Astrocyte (in vitro differentiated cells and primary cell): Measurements from ENCODE around the gene C17orf100. TPM values are rescaled to one million over a fixed set of nuclear protein-coding genes. Genes with fewer than 3 reads are reported as not detected.
"Not testable (repeated sequence)": the region's sequence is repeated elsewhere in the genome, so short reads cannot be mapped to it uniquely, and the experiment has no call there.

Experiments
- DNase-seq: peaks from one replicate; pipeline ENCODE4 v3.0.0-alpha.2; 2010; ENCODE audit warnings: low read depth
- FAIRE-seq: peaks from 2 replicates; lab custom pipeline; 2011; peaks lifted over from hg19 to GRCh38; lab: Jason Lieb, UNC
- H2AFZ ChIP-seq: 2 replicates; pipeline ENCODE4 v1.6.0; 2012; ENCODE audit warnings: low read depth, low read length, inconsistent platforms
- H3K27ac ChIP-seq: 2 replicates; pipeline ENCODE4 v1.5.1; 2011; ENCODE audit warnings: low read depth, low read length, inconsistent platforms
- H3K27me3 ChIP-seq: 2 replicates; pipeline ENCODE4 v1.6.0; 2011; ENCODE audit warnings: low read length, inconsistent platforms; ENCODE audit not compliant: insufficient read depth
- H3K36me3 ChIP-seq: 2 replicates; pipeline ENCODE4 v1.5.1; 2011; ENCODE audit warnings: low read length, inconsistent platforms; ENCODE audit not compliant: insufficient read depth
- H3K4me1 ChIP-seq: 2 replicates; pipeline ENCODE4 v1.5.1; 2011; ENCODE audit warnings: low read length, inconsistent platforms; ENCODE audit not compliant: insufficient read depth
- H3K4me2 ChIP-seq: 2 replicates; pipeline ENCODE4 v1.6.0; 2012; ENCODE audit warnings: low read length, inconsistent platforms
- H3K4me3 ChIP-seq: 2 replicates; pipeline ENCODE4 v1.5.1; 2011; ENCODE audit warnings: low read depth, mild to moderate bottlenecking, low read length, inconsistent platforms; ENCODE audit not compliant: insufficient read depth
- H3K79me2 ChIP-seq: 2 replicates; pipeline ENCODE4 v1.6.0; 2012; ENCODE audit warnings: mild to moderate bottlenecking, low read length, inconsistent platforms; ENCODE audit not compliant: insufficient read depth
- H3K9ac ChIP-seq: 2 replicates; pipeline ENCODE4 v1.6.0; 2012; ENCODE audit warnings: mild to moderate bottlenecking, low read length, inconsistent platforms
- H3K9me3 ChIP-seq: 2 replicates; pipeline ENCODE4 v1.5.1; 2012; ENCODE audit warnings: low read depth, mild to moderate bottlenecking, low read length, inconsistent platforms; ENCODE audit not compliant: insufficient read depth
- H4K20me1 ChIP-seq: 2 replicates; pipeline ENCODE4 v1.6.0; 2012; ENCODE audit warnings: low read length, inconsistent platforms; ENCODE audit not compliant: insufficient read depth
- H3K27ac Mint-ChIP-seq: one replicate; pipeline ENCODE4 v1.8.0; 2021; ENCODE audit warnings: mild to moderate bottlenecking, mixed read lengths; ENCODE audit not compliant: unreplicated experiment
- H3K27me3 Mint-ChIP-seq: one replicate; pipeline ENCODE4 v1.8.0; 2021; ENCODE audit warnings: low read depth, mixed read lengths; ENCODE audit not compliant: unreplicated experiment
- H3K36me3 Mint-ChIP-seq: one replicate; pipeline ENCODE4 v1.8.0; 2021; ENCODE audit warnings: low read depth, mixed read lengths; ENCODE audit not compliant: unreplicated experiment
- H3K4me1 Mint-ChIP-seq: one replicate; pipeline ENCODE4 v1.8.0; 2021; ENCODE audit warnings: low read depth, mixed read lengths; ENCODE audit not compliant: unreplicated experiment
- H3K4me3 Mint-ChIP-seq: one replicate; pipeline ENCODE4 v1.8.0; 2021; ENCODE audit warnings: mild to moderate bottlenecking, moderate library complexity, mixed read lengths; ENCODE audit not compliant: unreplicated experiment
- H3K9me3 Mint-ChIP-seq: one replicate; pipeline ENCODE4 v1.8.0; 2021; ENCODE audit warnings: mild to moderate bottlenecking, mixed read lengths; ENCODE audit not compliant: unreplicated experiment
- EZH2 ChIP-seq: IDR thresholded peaks from 2 replicates; pipeline ENCODE4 v1.6.1; 2012; ENCODE audit warnings: mild to moderate bottlenecking, low read length, inconsistent platforms; ENCODE audit not compliant: insufficient read depth
- total RNA-seq: library from RNA; stranded (reverse); gene quantifications from 2 replicates; pipeline ENCODE4 v1.2.1, GENCODE V29; 2021
- TF ChIP-seq, protein P1 (sequence below): IDR thresholded peaks from 2 replicates; pipeline ENCODE4 v1.5.1; 2011; ENCODE audit warnings: low read depth, mild to moderate bottlenecking, inconsistent platforms, low read length, moderate library complexity; ENCODE audit not compliant: insufficient read depth

C17orf100 gene
- total RNA-seq, 1 donor from 2014 or later: 3.1 TPM

DNA sequence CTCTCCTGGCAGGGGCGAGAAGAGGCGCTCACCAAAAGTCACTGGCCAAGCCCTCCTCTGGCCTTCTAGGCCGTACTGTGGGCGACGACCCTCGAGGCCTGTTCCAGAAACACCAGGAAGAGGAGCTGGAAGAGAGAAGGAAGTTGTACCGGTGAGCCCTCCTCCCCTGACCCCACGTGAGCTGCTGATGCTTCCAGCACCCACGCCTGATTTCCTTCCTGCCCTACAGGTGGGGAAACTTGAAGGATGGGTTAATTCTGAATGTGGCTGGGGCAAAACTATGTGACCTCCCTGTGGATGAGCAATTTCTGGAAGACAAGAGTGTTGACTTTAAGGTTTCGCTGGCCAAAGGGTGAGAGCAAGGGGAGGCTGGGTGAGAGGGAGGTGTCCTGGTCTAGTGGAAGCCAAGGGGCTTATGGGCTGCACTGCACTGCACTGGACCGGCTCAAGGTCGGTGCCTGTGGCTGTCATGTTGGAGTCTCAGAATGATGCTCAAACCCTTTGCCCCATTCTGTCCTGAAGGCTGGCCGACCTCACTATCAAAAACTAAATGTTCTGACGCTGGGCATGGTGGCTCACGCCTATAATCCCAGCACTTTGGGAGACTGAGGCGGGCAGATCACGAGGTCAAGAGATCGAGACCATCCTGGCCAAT is 6.2 kb downstream of the C17orf100 start:
- H3K36me3 ChIP-seq: no peaks in the 10 kb centered on the region
- no peaks in the 10 kb centered on the region for H3K9me3 ChIP-seq
- TF ChIP-seq, protein P1, sequence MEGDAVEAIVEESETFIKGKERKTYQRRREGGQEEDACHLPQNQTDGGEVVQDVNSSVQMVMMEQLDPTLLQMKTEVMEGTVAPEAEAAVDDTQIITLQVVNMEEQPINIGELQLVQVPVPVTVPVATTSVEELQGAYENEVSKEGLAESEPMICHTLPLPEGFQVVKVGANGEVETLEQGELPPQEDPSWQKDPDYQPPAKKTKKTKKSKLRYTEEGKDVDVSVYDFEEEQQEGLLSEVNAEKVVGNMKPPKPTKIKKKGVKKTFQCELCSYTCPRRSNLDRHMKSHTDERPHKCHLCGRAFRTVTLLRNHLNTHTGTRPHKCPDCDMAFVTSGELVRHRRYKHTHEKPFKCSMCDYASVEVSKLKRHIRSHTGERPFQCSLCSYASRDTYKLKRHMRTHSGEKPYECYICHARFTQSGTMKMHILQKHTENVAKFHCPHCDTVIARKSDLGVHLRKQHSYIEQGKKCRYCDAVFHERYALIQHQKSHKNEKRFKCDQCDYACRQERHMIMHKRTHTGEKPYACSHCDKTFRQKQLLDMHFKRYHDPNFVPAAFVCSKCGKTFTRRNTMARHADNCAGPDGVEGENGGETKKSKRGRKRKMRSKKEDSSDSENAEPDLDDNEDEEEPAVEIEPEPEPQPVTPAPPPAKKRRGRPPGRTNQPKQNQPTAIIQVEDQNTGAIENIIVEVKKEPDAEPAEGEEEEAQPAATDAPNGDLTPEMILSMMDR: no peak
- TF ChIP-seq EZH2: no peak
- Mint-ChIP-seq H3K36me3 (peaks cover 5% of the 10 kb centered on the region), H3K4me3 (peak overlapping the region; percentile 77), H3K27ac (peak overlapping the region; percentile 12), H3K4me1 (peaks cover 14% of the 10 kb centered on the region), H3K27me3 (peaks cover 61% of the 10 kb centered on the region), H3K9me3 (peaks cover 3% of the 10 kb centered on the region)
- H3K27ac ChIP-seq: no peak overlapping the region
- no peak overlapping the region for H3K4me2 ChIP-seq
- H3K79me2 ChIP-seq: no peaks in the 10 kb centered on the region
- H3K4me1 ChIP-seq: peaks cover 13% of the 10 kb centered on the region
- DNase-seq: no peak
- H2AFZ ChIP-seq: no peak overlapping the region
- no peak overlapping the region for H3K4me3 ChIP-seq
- H3K27me3 ChIP-seq: peaks cover 49% of the 10 kb centered on the region
- H4K20me1 ChIP-seq: no peaks in the 10 kb centered on the region
- no peak for FAIRE-seq
- no peak overlapping the region for H3K9ac ChIP-seq

DNA sequence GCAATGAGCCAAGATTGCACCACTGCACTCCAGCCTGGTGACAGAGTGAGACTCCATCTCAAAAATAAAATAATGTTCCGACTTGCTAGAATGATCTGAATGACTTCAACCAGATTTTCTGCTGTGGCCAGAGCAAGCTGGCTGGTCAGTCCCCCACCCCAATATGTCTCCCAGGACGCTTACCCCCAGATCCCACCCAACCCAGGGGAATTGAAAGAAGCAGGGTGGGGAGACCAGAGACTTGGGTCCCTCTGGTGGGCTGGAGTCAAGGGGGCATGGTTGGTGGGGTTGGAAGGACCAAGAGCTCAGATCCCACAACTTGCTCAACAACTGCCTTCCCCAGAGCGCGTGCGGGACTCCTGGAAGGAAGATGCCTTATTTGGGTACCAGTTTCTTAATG is 6.8 kb downstream of the C17orf100 start:
- not testable (repeated sequence) for FAIRE-seq, H3K36me3 Mint-ChIP-seq, H2AFZ ChIP-seq, H3K4me3 ChIP-seq, H4K20me1 ChIP-seq, H3K9me3 Mint-ChIP-seq, H3K4me2 ChIP-seq, H3K27ac ChIP-seq, H3K36me3 ChIP-seq, H3K9me3 ChIP-seq, DNase-seq, H3K79me2 ChIP-seq, H3K9ac ChIP-seq
- peaks cover 44% of the 10 kb centered on the region for H3K27me3 ChIP-seq
- H3K4me1 ChIP-seq: peaks cover 13% of the 10 kb centered on the region
- peaks cover 11% of the 10 kb centered on the region for H3K4me1 Mint-ChIP-seq
- H3K27me3 Mint-ChIP-seq: peaks cover 59% of the 10 kb centered on the region
- peak overlapping the region; percentile 27 for H3K27ac Mint-ChIP-seq
- H3K4me3 Mint-ChIP-seq: peak overlapping the region; percentile 28

DNA sequence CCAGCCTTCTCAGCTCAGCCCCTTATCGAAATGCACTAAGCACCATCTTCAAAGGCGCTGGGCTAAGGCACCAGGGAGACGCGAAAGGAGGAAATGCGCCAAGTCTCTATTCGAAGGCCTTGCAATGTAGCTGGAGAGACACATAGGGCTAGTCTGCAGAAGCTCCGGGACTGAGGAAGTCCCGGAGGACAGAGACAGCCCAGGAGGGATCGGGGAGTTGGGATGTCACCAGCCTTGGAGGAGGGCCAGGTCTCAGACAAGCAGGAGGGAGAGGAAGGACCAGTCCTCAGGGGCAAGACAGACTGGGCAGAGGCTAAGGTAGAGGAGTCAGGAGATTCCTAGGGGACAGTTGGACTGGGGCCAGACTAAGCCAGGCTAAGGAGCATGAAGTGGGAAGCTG is 8.5 kb downstream of the C17orf100 start:
- no peak for FAIRE-seq

More for the DNA sequence above, 8.5 kb downstream of the C17orf100 start:
- Mint-ChIP-seq H3K9me3 (peaks cover 2% of the 10 kb centered on the region), H3K27me3 (peaks cover 53% of the 10 kb centered on the region), H3K4me3 (no peak overlapping the region), H3K27ac (no peak overlapping the region), H3K36me3 (peaks cover 2% of the 10 kb centered on the region), H3K4me1 (peaks cover 2% of the 10 kb centered on the region)
- no peak overlapping the region for H3K4me3 ChIP-seq
- no peaks in the 10 kb centered on the region for H3K79me2 ChIP-seq
- TF ChIP-seq, protein P1: no peak
- no peak for TF ChIP-seq EZH2
- H4K20me1 ChIP-seq: no peaks in the 10 kb centered on the region
- DNase-seq: no peak
- H3K27ac ChIP-seq: no peak overlapping the region
- no peak overlapping the region for H3K4me2 ChIP-seq
- peaks cover 5% of the 10 kb centered on the region for H3K4me1 ChIP-seq
- H3K36me3 ChIP-seq: no peaks in the 10 kb centered on the region
- peaks cover 30% of the 10 kb centered on the region for H3K27me3 ChIP-seq
- H2AFZ ChIP-seq: no peak overlapping the region
- H3K9ac ChIP-seq: no peak overlapping the region
- H3K9me3 ChIP-seq: no peaks in the 10 kb centered on the region
